HG02943 (cell line): ENCODE results near the gene ZNF446.
"Not testable (repeated sequence)": the region's sequence is repeated elsewhere in the genome, so short reads cannot be mapped to it uniquely, and the experiment has no call there.

Experiments used
- ATAC-seq: cut with Tn5 transposase; IDR thresholded peaks from one replicate; pipeline ENCODE4 v1.9.1; 2021; ENCODE audit warnings: mild to moderate bottlenecking, low read depth, moderate library complexity; ENCODE audit not compliant: unreplicated experiment

ZNF446 gene

DNA sequence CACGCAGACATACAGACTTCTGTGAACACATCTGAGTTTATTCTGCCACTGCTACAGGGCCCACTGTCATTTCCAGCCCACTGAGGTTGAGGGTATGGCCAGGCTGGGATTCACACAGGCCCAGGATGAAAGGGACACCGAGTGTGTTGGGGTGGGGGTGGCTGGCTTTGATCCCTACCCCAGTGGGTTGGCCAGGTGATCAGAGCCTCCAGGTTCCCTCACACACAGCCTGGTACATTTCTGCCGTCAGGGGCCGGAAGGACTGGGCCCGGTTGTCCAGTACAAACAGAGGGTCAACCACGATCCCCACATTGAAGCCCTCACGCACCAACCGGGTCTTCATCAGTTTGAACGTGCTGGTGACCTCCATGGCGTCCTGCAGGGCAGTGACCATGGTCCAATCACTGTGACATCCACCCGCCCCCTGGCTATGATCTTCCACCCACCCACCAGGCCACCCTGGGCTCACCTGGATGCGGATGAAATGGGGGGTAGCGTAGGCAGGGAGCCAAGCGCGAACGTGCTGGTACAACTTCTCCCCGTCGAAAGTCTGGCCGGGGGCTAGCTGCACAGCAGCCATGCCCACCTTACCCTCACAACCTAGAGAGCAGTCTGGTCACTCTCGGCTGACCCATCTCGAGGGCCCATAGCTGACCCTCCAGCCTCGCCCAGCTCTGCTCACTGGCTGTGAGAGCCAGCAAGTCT lies 22.3 kb downstream of the ZNF446 start:
- ATAC-seq = no peak

DNA sequence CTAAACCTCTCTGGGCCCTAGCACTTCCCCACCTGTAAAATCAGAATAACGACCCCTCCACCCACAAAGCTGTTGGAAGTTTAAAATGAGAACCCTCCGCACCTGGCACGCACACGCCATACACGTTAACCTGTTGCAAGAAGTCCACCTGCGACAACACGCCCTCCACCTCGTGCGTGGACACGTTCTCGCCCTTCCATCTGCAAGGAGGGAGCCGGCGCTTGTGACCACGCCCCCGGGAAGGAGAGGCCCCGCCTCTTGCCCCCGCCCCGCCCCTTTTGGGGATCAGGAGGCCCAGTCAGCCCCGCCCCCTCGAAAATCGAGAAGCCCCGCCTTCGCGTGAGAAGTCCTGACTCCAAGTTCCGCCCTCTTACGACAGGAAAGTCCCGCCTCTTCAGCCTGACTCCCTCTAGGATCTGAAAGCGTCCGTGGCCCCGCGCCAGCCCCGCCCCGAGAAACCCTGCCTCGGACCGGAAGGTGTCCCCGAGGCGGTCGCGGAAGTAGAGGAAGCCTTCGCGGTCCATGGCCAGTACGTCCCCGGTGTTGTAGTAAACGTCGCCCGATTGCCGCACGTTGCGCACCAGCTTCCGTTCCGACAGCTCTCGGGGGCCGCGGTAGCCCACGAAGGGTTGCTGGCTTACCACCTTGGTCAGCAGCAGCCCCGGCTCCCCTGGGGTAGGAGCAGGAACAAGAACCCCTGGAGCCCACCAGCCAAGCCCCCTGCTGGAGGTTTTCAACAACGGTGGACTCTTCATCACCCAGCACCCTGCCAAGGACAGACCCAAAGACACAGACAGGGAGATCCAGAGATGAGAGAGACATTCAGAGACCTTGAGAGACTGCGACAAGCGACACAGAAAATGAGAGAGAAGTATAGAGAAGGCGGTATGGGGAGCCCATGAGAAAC lies 23.1 kb downstream of the ZNF446 start:
- ATAC-seq = peak; percentile 77

DNA sequence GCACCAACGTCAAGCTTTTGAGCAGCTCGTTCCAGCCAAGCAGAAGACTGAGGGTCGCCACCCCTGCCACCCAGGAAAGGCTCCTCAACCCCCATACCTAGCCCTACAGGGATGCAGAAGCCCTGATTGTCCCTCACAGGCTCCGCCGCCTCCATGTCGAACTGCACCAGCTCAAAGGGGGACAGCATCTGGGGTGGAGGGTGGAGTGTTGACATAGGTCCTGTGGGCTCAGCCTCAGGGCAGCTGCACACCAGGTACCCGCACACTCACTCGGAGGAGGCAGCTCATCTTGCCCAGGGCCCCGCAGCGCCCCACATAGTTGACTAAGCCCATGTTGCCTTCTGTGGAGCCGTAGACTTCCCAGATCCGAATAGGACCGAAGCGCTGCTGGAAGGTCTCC lies 24.1 kb downstream of the ZNF446 start:
- no peak for ATAC-seq

DNA sequence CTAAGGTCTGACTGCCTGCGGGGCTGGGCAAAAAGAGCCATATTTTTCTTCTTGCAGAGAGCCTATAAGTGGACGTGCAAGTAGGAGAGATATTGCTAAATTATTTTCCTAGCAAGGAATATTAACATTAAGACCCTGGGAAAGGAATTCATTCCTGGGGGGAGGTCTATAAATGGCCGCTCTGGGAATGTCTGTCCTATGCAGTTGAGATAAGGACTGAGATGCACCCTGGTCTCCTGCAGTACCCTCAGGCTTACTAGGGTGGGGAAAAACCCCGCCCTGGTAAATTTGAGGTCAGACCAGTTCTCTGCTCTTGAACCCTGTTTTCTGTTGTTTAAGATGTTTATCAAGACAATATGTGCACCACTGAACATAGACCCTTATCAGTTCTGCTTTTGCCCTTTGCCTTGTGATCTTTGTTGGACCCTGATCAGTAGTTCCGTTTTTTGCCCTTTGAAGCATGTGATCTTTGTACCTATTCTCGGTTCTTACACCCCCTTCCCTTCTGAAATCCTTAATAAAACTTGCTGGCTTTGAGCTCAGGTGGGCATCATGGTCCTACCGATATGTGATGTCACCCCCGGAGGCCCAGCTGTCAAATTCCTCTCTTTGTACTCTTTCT lies 31.6 kb downstream of the ZNF446 start:
- not testable (repeated sequence) for ATAC-seq

DNA sequence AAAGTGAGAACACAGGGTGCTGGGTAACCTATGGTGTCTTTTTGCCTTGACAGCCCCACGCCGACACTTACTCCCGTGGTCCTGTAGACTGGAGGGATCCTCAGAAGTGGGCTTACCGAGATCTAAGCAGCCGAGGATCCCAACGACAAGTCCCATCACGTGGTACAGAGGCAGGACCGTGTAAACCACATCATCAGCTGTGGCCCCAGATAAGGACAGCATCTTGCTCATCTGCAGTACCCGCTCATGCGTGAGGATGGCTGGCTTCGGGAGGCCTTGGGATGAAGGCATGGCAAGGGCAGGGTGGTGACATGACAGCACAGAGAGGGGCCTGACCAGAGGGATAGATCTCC lies 33.6 kb downstream of the ZNF446 start:
- no peak for ATAC-seq

DNA sequence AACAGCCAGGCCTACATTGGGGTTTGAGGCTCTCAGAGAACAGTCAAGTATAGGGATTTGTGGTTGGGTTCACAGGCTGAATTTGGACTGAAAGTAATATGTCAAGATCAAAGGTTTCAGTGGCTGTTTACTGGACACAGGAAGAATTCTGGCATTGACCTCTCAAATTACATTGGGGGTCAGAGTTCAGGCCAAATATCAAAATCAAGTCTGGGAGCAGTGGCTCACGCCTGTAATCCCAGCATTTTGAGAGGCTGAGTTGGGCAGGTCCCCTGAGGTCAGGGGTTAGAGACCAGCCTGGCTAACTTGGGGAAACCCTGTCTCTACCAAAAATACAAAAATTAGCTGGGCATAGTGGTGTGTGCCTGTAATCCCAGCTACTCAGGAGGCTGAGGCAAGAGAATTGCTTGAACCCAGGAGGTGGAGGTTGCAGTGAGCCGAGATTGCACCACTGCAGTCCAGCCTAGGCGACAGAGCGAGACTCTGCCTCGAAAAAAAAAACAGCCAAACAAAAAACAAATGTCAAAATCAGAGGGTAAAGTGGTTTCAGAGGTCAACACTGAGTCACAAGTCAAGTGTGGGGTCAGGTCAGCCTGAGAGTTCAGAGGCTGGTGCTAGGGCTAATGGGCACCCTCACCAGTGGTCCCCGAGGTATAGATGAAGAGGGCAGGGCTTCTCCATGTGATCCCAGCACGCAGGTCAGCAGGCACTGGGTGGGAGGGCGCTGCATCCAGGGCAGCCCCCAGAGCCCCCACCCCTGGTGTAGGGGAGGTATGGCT lies 34.1 kb downstream of the ZNF446 start:
- ATAC-seq = no peak

DNA sequence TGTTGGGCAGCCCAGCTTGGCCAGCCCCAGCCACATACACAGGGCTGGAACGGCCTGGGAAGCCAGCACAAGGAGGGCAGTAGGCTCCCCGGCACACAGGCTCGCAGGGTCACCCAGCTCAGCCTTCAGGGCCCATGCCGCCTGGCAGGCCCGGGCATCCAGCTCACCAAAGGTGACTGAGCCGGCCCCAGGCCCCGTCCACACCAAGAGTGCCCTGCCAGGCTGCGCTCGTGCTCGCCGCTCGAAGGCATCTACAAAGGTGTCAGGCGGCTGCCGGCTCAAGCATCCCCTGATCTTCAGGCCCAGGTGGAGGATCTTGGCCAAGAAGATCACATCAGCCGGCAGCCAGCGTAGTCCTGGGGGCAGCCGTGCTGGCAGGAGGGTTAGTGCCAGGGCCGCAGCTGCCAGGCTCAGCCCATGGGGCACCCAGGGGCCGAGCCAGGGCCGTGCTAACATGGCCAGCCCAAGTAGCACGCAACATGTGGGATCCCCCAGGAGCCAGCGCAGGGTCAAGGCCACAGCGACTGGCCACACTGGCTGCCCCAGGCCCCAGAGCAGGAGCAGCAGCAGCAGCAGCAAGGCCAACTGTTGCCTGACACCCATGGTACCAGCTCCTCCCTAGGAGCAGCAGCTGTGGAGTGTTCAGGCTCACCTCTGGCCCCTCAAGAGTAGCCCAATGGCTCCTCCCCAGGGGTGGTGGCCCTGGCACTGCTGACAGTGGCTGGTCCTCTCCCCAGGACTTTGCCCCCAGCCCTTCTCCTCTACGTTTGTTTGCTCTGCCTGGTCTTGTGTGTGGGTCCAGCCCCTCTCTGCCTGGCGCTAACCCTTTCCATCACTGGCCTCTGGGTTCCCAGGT lies 35.4 kb downstream of the ZNF446 start, which contains the start of gene SLC27A5:
TSS of gene SLC27A5 (minus strand) at position 640 of the 856 bp plus-strand sequence. CDS start at position 603, 37 bp downstream.
- ATAC-seq = no peak

DNA sequence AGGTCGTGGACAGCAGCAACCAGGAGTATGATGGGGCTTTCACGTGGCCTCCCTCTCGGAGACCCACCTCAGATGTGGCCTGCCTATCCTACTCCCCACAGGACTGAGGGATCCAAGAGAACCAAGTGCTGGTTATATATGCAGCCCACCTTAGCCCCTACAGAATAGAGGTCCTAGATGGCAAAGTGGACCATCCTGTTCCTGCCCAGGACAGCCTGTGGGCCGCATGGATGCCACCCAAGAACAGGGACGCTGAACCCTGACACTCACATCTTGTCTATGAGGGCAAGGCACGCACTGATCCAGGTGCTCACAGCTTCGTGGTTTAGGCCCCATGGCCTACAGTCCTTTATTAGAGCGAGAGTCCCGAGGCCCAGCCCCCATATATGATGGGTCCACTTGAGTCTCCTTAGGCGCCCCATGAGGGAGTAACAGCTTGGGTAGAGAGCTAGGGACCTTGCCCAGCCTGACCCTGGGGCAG lies 37.1 kb downstream of the ZNF446 start:
- no peak for ATAC-seq

DNA sequence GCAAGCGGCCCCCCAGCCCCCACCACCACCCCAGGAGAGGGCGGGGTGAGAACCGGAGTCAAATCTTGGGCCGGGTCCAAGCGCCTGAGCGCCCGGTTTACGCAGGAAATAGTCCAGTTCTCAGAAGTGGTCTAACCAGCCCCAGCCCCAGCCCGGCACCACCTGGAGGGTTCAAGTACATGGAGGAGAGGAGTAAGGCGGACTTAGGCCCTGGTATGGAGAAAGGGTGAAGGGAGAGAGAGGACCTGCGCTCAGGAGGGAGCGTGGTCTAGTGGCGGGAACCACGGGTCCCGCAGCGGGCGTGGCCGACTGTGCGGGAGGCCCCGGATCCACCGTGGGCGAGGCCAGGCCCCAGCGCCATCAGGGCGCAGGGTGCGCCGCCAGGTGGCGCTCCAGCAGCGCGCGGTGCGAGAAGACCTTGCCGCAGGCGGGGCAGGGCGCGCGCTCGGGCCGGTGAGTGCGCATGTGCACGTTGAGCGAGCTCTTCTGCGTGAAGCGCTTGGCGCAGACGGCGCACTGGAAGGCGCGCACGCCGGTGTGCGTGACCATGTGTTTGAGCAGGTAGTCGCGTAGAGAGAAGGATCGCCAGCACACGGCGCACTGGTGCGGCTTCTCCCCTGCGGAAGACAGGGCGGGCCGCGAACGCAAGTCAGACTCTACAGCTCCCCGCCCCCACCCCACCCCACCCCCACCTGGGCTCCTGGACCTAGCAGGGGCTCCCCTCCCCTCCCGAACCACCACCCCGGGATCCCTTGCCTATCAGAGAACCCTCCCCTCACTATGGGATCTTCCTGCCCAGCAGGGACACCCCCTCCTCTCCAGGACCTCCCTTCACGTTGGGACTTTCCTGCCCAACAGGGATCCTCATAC lies 37.8 kb downstream of the ZNF446 start:
- ATAC-seq = no peak

DNA sequence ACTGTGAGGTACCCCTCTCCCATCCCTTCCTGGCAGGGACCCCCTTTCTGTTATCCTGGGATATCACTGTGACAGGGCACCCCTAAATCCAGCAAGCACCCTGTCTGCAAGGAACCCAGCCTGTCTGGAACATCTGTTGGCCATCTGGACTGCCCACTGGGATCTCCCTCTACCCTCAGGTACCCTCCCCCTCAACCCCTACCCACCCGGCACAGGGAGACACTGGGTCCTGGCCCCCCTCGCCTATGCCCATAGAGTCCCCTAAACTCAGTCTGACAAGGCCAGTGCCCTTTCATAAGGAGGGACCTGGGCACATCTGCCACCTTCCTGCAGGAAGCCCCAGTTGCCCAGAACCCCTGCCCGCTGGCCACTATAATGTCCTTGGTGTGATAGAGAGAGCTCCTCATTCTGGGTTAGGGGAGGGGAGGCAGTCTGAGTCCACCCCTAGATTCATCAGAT lies 38.4 kb downstream of the ZNF446 start:
- no peak for ATAC-seq

DNA sequence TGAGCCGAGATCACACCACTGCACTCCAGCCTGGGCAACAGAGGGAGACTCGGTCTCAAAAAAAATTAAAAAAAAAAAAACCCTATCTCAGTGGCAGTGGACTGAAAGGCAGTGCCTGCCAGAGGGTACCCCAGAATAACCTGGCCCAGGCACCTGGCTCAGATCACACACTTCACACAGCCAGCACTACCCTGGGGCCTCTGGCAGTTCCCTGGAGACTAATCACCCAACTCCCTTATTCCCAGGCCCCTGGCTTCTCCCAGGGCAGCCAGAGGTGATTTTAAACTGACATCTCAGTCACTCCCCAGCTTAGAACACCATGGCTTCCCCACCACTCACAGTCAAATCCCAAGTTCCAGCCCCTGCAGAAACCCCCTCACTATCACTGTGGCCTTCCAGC lies 39.1 kb downstream of the ZNF446 start:
- no peak for ATAC-seq

DNA sequence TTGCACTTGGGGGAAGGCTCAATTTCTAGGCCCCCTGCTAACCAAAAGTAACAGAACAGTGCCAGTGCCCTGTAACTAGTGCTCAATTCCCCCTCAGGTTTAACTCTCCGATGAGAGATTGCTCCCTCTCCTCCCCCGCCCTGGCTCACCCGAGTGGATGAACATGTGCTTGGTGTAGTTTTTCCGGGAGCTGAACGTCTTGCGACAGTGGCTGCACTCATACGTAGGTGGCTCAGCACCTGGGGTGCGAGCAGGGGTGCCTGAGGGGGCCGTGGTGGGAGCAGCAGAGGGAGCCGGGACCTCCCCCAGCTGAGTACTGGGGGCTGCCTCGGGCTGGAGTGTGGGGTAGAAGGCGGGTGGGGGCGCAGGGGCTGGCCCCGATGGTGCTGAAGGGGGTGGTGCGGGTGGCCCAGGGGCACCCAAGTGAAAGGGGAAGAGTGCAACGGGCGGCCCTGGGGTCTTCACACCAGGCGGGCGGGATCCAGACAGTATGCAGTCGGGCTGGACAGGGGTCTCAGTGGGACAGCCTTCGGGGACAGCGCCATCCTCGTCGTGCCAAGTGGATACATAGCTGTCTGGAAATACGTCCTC lies 40.2 kb downstream of the ZNF446 start:
- no peak for ATAC-seq

DNA sequence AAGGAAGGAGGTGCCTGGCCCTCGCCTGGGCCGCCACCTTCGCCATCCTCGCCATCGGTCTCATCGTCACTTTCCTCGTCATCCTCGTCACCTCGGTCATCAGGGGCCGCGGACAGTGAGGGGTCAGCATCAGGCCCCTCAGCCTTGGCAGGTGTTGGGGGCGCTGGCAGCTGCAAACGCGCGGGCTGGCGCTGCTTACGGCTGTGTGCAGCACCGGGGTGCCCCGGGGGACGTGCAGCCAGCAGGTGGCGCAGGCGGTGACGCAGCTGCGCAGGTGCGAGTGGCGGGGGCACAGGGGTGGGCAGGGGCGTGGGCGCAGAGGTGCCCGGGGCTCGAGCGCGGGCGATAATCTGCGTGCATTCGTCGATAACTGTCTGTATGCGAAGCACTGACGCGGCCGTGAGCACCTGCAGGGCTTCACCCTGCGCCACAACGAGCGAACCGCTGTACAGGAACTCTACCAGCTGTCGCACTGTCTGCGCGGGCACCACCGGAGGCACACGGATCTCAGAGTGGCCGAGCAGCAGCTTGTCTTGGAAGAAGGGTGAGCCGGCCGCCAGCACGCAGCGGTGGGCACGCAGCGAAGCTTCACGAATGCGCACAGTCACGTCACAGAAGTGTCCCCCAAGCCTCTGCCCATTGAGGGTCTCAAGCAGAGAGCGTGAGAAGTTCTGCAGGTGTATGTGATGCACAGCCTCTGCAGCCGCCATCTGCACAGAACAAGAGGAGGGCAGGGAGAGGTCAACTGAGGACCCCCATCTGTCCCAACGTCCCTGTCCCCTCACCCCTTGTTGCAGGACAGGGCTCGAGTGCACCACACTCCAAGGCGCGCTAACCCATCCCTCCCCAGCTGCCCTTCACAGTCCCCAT lies 41.0 kb downstream of the ZNF446 start:
- ATAC-seq = no peak

DNA sequence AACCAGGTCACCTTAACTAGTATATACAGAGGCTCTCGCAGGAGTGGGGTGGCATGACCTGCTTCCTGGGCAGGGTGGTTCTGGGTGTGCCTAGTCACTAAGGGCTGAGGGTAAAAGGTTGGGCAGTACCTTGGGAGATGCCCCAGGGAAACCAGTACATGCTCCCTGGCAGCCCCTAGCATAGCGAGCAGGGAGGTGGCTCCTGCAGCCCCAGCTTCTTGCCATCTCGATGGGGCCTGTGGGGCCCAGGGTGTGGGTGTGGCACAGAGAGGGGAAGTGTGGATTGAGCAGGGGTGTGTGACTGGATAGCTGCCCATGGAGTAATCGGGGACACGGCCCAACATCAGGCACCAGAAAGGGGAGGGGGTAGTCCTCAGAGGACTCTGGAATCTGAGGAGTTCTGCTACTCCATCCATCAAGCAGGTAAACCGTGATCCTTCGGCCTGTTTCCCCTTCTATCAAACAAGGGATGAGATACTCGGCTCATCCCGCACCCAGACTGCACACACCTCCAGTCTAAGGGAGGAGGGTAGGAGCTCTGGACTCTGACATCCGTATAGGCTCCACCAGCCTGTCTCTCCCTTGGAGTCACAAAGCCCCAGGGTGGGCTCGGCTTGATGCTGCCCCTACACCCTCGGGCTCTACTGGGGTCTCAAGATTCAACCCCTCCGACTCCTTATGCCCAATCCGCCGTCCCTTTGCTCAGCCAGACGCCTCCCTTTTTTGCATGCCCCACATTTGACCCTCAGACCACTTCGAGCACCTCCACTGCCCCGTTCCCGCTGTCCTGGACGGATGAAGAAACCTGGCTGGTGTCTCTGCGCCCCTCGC lies 42.3 kb downstream of the ZNF446 start:
- no peak for ATAC-seq

DNA sequence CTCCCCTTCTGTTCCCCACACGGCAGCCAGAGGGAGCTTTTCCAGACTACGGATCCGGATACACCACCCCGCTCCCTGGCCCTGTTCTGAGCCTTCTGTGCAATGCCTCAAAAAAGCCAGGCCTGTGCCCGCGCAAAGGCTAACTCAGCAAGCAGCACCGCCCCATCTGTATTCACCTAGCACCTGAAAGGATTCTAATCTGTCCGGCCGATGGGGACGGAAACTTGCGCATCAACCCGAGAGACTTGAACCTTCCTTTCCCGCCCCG lies 42.9 kb downstream of the ZNF446 start:
- peak; percentile 14 for ATAC-seq
